VCaP (cell line): ENCODE results near the gene NME5.
A peak's percentile ranks its signal among the peaks of the same experiment; 100 is the strongest.

ENCODE experiments used
- H3K27ac ChIP-seq: fragments of 450-650 bp; 2 replicates; pipeline ENCODE4 v1.5.1; 2017
- CTCF ChIP-seq: fragments of 450-650 bp; conservative IDR thresholded peaks from 2 replicates; pipeline ENCODE4 v1.5.1; 2017; ENCODE audit warnings: mild to moderate bottlenecking, moderate library complexity

The NME5 gene

GRCh38 chr5:138129347-138129746, 9.9 kb downstream of the NME5 start:
- peak overlapping the region; percentile 26 for H3K27ac ChIP-seq
- TF ChIP-seq CTCF: no peak

DNA sequence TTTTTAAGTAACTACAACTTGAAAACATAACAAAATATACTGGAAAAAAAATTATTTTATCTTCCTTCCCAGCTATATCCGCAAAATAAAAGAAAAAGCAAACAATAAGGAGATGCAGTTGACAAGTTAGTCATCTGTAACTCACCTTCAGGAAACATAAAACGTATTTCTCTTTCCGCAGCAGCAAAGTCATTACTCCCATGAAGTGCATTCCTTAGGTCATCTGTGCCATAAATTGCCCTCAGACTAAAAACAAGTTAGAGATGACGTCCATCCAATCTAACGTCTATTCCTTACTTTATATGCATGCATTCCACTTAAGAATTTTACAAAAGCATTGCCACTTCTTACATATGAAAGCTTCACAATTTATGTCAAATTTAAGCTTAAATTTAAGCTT, 10.9 kb downstream of the NME5 start:
- no peak for TF ChIP-seq CTCF
- peak overlapping the region; percentile 26 for H3K27ac ChIP-seq

- TF ChIP-seq CTCF: no peak
These were observed 24.0 kb downstream of the NME5 start for GRCh38 chr5:138115254-138115653.

GRCh38 chr5:138111937-138112336, 27.3 kb downstream of the NME5 start:
- no peak for TF ChIP-seq CTCF
- H3K27ac ChIP-seq: no peak overlapping the region

More at GRCh38 chr5:138115254-138115653, 24.0 kb downstream of the NME5 start:
- no peak overlapping the region for H3K27ac ChIP-seq

GRCh38 chr5:138111181-138111580, 28.0 kb downstream of the NME5 start:
- H3K27ac ChIP-seq: no peak overlapping the region
- no peak for TF ChIP-seq CTCF

- H3K27ac ChIP-seq: no peak overlapping the region
- no peak for TF ChIP-seq CTCF
These were observed 28.8 kb downstream of the NME5 start for GRCh38 chr5:138110266-138110963.

DNA sequence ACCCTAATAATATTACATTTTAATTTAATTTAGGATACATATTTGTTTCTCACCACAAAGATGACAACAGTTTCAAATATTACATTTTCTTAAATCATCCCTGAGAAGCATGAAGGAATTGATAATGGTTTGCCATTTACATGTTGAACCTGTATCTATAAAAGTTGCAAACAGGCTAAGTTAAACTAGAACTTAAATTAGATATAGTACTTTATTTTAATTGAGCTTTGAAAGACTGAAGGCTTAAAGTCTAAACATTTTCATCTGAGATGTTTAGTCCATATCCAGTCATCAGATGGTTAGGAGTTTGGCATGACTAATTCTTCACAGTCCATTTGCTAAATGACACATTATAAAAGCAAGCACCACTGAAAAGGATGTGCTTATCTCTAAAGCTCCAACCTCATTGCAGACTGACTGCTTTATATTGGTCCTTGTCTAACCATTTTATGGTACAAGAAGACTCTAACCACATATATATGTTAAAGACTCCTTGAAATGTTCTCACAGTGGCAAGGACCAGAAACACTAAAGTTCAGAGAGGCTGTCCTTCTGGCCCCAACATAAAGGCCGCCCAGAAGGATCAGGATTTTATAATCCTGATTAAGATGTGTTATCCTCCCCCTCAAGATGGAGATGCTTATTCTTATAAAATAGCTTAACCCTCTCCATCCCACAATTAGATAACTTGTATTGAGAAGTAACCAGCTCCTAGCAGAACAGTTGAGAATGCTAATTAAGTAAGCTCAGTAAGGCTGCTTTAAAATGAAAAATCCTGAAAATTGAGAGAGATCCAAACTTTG, 29.6 kb downstream of the NME5 start:
- H3K27ac ChIP-seq: no peak overlapping the region
- TF ChIP-seq CTCF: no peak
